Skin of body (tissue), 3 donors: ENCODE results near the gene NYNRIN. TPM values are rescaled to one million over a fixed set of nuclear protein-coding genes. Genes with fewer than 3 reads are reported as not detected.
A peak's percentile ranks its signal among the peaks of the same experiment; 100 is the strongest.
"Not testable (repeated sequence)": the region's sequence is repeated elsewhere in the genome, so short reads cannot be mapped to it uniquely, and the experiment has no call there.

Source experiments
- DNase-seq: peaks from one replicate; lab custom pipeline; 2025; lab: John Stamatoyannopoulos, UW
- small RNA-seq: library from RNA; depleted of rRNA; stranded (forward); fragments of <200 nt; gene quantifications from one replicate; pipeline ENCODE3, GENCODE V24; 2014; ENCODE audit warnings: low replicate concordance
- total RNA-seq: library from RNA; depleted of rRNA; stranded (reverse); fragments of >200 nt; gene quantifications from one replicate; pipeline ENCODE4 v1.2.3, GENCODE V29; 2014

Gene NYNRIN
- total RNA-seq, 1 donor from 2014 or later = 33.0 TPM

- peak; percentile 36 for DNase-seq
Measured at GRCh38 chr14:24443053-24443665, 44.4 kb downstream of the NYNRIN start.

DNA sequence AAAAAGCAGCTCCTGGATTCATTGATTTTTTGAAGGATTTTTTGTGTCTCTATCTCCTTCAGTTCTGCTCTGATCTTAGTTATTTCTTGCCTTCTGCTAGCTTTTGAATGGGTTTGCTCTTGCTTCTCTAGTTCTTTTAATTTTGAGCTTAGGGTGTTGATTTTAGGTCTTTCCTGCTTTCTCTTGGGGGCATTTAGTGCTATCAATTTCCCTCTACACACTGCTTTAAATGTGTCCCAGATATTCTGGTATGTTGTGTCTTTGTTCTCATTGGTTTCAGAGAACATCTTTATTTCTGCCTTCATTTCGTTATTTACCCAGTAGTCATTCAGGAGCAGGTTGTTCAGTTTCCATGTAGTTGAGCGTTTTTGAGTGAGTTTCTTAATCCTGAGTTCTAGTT is 52.0 kb downstream of the NYNRIN start:
- not testable (repeated sequence) for DNase-seq

- no peak for DNase-seq
Measured at GRCh38 chr14:24456980-24457379, 58.2 kb downstream of the NYNRIN start.

DNA sequence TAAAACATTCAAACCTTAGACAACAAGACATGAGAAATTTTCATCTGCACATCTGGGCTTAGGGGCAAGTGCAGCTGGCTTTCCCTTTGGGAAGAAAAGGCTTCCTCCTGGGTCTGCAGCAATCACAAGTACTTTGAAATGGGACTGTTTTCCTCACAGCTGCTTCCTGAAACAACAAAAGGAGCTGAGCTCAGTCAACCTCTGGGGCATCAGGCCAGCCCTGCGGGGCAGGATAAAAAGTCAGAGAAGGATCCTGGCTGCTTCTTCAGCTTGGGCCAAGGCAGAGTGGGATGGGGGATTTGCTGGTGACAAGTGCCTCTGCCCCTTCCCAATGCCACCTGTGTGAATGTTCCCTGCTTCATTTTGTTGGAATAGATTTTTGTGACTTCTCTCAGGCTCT is 59.9 kb downstream of the NYNRIN start:
- no peak for DNase-seq

GRCh38 chr14:24459331-24459730 is 60.5 kb downstream of the NYNRIN start:
- DNase-seq = no peak

GRCh38 chr14:24461336-24461735 is 62.5 kb downstream of the NYNRIN start:
- no peak for DNase-seq

DNA sequence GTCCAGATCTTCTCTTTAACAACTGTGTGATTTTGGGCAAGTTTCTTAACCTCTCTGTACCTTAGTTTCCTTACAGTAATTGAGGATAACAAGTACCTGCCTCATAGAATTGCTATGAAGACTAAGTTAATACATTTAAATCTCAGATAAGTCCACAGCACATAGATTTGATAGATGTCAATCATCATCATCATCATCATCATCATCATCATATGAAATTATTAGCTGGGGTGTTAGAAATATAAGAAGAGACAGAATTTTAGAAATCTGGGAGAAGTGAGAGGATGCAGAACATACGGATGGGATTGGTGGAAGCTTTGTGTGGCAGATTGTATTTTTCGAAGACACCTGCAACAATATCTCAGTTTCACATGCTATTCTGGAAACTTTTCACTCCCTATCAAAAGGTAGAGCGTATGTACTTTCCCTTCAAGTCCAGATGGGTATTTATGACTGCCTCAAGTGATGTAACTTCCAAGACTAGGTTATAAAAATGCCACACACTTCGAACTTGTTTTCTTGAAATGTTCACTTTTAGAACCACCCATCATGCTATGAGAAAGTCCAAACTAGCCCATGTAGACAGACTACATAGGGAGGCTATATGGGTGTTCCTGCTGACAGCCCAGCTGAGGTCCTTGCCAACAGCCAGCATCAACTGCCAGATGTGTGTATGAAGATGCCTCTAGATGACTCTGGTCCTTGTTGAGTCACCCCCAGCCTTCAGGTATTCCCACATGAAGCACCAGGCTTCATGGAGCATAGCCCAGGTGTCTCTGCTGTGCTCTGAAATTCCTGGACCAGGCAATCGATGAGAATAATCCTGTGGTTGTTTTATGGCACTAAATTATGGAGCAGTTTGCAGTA is 64.4 kb downstream of the NYNRIN start:
- DNase-seq = no peak

- DNase-seq = no peak
Measured at GRCh38 chr14:24463884-24464785, 65.3 kb downstream of the NYNRIN start.

DNA sequence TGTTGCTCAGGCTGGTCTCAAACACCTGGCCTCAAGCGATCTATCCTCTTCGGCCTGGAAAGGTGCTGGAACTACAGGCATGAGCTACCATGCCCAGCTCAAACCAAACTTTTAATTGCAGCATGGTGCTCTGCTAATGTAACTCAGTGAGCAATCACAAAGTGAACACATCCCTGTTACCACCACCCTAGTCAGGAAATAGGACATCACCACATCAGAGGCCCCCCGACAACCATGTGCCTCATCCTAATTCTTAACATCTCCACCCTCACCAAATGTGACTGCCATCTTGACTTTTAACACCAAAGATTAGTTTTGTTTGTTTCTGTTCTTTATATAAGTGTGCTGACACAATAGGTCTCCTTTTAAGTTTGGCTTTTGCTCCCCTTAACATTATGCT is 66.6 kb downstream of the NYNRIN start:
- DNase-seq = no peak

DNA sequence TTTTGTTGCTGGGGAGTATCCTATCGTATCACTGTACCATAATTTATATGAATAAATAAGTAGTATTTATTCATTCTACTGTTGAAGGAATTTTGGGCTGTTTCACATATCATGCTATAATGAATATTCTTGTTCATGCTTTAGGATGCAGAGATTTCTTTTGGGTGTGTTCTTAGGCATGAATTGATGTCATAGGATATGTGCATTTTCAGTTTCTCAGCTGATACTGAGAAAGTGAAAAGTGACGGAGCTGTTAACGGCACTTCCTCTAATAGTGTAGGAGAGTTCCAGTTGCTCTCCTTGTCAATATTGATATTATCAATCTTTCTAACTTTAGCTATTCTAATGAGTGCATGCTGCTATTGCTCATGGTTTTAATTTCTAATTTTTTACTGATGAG is 67.0 kb downstream of the NYNRIN start:
- no peak for DNase-seq

Small RNAs within 50 kb of the gene (small RNA-seq; reads per million reads assigned to genes)
- gene RF00026 = not detected

Other genes starting within 250 kb of the NYNRIN start
- 43.4 TPM for gene IRF9, start 237.7 kb upstream of the NYNRIN start, total RNA-seq
- gene REC8, start 226.9 kb upstream of the NYNRIN start, total RNA-seq = 3.6 TPM
- 22.8 TPM for gene IPO4, start 210.2 kb upstream of the NYNRIN start, total RNA-seq
- gene TM9SF1, start 203.6 kb upstream of the NYNRIN start, total RNA-seq = 22.4 TPM
- not detected for gene TSSK4, start 193.3 kb upstream of the NYNRIN start, total RNA-seq
- gene CHMP4A, start 185.5 kb upstream of the NYNRIN start, total RNA-seq = 30.1 TPM
- 9.5 TPM for gene MDP1, start 182.9 kb upstream of the NYNRIN start, total RNA-seq
- 73.5 TPM for gene NEDD8, start 166.6 kb upstream of the NYNRIN start, total RNA-seq
- gene GMPR2, start 166.1 kb upstream of the NYNRIN start, total RNA-seq = 39.9 TPM
- gene TINF2, start 156.4 kb upstream of the NYNRIN start, total RNA-seq = 36.2 TPM
- 26.1 TPM for gene TGM1, start 135.8 kb upstream of the NYNRIN start, total RNA-seq
- 13.2 TPM for gene RABGGTA, start 127.4 kb upstream of the NYNRIN start, total RNA-seq
- gene DHRS1, start 99.2 kb upstream of the NYNRIN start, total RNA-seq = 17.9 TPM
- gene NOP9, start 99.2 kb upstream of the NYNRIN start, total RNA-seq = 14.8 TPM
- gene CIDEB, start 91.0 kb upstream of the NYNRIN start, total RNA-seq = 7.9 TPM
- gene LTB4R2, start 88.9 kb upstream of the NYNRIN start, total RNA-seq = 13.9 TPM
- gene LTB4R, start 87.5 kb upstream of the NYNRIN start, total RNA-seq = 8.6 TPM
- 9.6 TPM for gene ADCY4, start 63.9 kb upstream of the NYNRIN start, total RNA-seq
- gene RIPK3, start 59.0 kb upstream of the NYNRIN start, total RNA-seq = 5.6 TPM
- 33.7 TPM for gene NFATC4, start 30.8 kb upstream of the NYNRIN start, total RNA-seq
- 1.8 TPM for gene CBLN3, start 30.7 kb downstream of the NYNRIN start, total RNA-seq
- 38.8 TPM for gene KHNYN, start 31.0 kb downstream of the NYNRIN start, total RNA-seq
- 13.5 TPM for gene SDR39U1, start 43.8 kb downstream of the NYNRIN start, total RNA-seq
- gene CMA1, start 109.3 kb downstream of the NYNRIN start, total RNA-seq = 0.69 TPM
- 31.1 TPM for gene CTSG, start 177.2 kb downstream of the NYNRIN start, total RNA-seq
- gene GZMH, start 210.7 kb downstream of the NYNRIN start, total RNA-seq = not detected
- gene GZMB, start 235.2 kb downstream of the NYNRIN start, total RNA-seq = 0.30 TPM